ENCODE measurements around the gene THSD8. TPM values are rescaled to one million over a fixed set of nuclear protein-coding genes. Genes with fewer than 3 reads are reported as not detected.

Gene THSD8
- total RNA-seq, 1 experiment from 2014 or later = 14.0 TPM

- intact Hi-C loops (cut with micrococcal nuclease; ENCODE audit: unreplicated experiment) = no loop called here
- no peak for DNase-seq
- no TSS peak for BruUV-seq (replicated peaks)
- H3K27me3 Mint-ChIP-seq (ENCODE audit: unreplicated experiment) = no peaks in the 10 kb centered on the region
- H3K9me3 Mint-ChIP-seq (ENCODE audit: low read depth, unreplicated experiment) = no peaks in the 10 kb centered on the region
- H3K4me3 Mint-ChIP-seq (ENCODE audit: low read depth, unreplicated experiment) = no peak overlapping the region
- CTCF ChIA-PET = interaction anchor here (1.0 kb wide), 1 partner anchor 11 kb away, joined by 3 read pairs; no protein-coding TSS in a partner anchor
- H3K27ac Mint-ChIP-seq (ENCODE audit: unreplicated experiment) = no peak overlapping the region
- peaks cover 8% of the 10 kb centered on the region for H3K4me1 Mint-ChIP-seq (ENCODE audit: low read depth, unreplicated experiment)
- no peak for TF ChIP-seq CTCF (IDR thresholded peaks at IDR 0.05; ENCODE audit: unreplicated experiment)
- H3K36me3 Mint-ChIP-seq (ENCODE audit: insufficient read depth, unreplicated experiment) = peaks cover 25% of the 10 kb centered on the region
Measured at GRCh38 chr19:12782174-12782423, 19.8 kb upstream of the THSD8 start.

GRCh38 chr19:12782424-12783290 is 19.2 kb upstream of the THSD8 start:
- Mint-ChIP-seq H3K4me1 (ENCODE audit: low read depth, unreplicated experiment) (peaks cover 8% of the 10 kb centered on the region), H3K4me3 (ENCODE audit: low read depth, unreplicated experiment) (no peak overlapping the region), H3K36me3 (ENCODE audit: insufficient read depth, unreplicated experiment) (peaks cover 23% of the 10 kb centered on the region), H3K27ac (ENCODE audit: unreplicated experiment) (no peak overlapping the region), H3K9me3 (ENCODE audit: low read depth, unreplicated experiment) (no peaks in the 10 kb centered on the region), H3K27me3 (ENCODE audit: unreplicated experiment) (no peaks in the 10 kb centered on the region)
- peak; percentile 67 for DNase-seq
- no TSS peak for BruUV-seq (replicated peaks)
- intact Hi-C loops (cut with micrococcal nuclease; ENCODE audit: unreplicated experiment) = no loop called here
- TF ChIP-seq CTCF (IDR thresholded peaks at IDR 0.05; ENCODE audit: unreplicated experiment) = no peak
- CTCF ChIA-PET = interaction anchor here (1.0 kb wide), 1 partner anchor 11 kb away, joined by 3 read pairs; no protein-coding TSS in a partner anchor

DNA sequence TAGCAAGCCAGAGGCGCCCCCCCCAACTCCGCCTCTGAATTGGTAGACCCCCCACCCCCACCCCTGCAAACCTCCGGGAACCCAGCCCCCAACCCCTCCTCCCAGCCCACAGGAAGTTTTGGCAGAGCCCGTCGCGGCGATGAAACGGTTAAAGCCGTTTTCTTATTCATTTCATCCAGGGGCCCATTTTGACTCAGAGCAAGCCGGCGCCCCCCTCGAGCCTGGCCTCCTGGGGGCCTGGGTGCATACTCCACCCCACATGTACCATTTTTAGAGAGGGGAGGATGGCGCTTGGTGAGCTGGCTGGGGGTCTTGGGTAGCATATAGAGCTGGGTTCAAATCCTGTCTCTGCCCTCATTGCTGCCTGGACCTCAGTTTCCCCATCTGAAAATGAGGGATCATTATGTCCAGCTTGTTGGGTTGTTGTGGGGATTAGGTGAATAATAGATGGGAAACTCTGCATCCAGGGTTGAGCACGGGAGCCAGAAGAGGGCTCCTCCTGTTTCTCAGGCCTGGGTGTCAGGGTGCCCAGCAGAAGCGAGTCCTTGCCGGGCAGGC is 18.5 kb upstream of the THSD8 start:
- Mint-ChIP-seq H3K27ac (ENCODE audit: unreplicated experiment) (no peak overlapping the region), H3K9me3 (ENCODE audit: low read depth, unreplicated experiment) (no peaks in the 10 kb centered on the region), H3K36me3 (ENCODE audit: insufficient read depth, unreplicated experiment) (peaks cover 18% of the 10 kb centered on the region), H3K4me3 (ENCODE audit: low read depth, unreplicated experiment) (no peak overlapping the region), H3K4me1 (ENCODE audit: low read depth, unreplicated experiment) (peaks cover 8% of the 10 kb centered on the region), H3K27me3 (ENCODE audit: unreplicated experiment) (no peaks in the 10 kb centered on the region)
- BruUV-seq (replicated peaks) = no TSS peak
- TF ChIP-seq CTCF (IDR thresholded peaks at IDR 0.05; ENCODE audit: unreplicated experiment) = no peak
- intact Hi-C loops (cut with micrococcal nuclease; ENCODE audit: unreplicated experiment) = no loop called here
- DNase-seq = peak; percentile 14
- CTCF ChIA-PET = interaction anchor here (1.0 kb wide), 1 partner anchor 10 kb away, joined by 3 read pairs; no protein-coding TSS in a partner anchor

DNA sequence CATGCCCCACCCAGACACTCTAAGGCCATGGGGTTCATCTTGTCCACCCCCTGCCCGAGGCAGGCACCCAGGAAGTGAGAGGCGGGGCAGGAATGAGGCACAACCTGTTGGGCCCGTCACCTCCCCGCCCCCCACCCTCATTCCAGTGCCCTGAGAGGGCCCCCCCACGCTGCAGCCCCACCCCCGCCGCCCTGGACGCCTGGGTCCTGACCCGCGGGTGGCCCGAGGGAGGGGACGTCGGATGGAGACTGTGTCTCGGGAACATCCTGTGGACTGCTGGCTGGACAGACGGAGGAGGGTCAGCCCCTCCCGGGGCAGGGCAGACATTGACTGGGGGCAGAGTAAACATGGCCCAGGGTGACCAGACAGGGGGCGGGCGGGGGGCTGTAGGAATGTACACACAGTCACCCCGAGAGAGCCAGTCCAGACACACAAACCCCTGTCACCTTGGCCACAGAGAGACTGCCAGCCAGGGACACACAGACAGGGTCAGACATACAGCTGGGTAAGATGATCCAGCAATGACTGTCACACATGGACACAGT is 17.9 kb upstream of the THSD8 start:
- TF ChIP-seq CTCF (IDR thresholded peaks at IDR 0.05; ENCODE audit: unreplicated experiment) = no peak
- Mint-ChIP-seq H3K27me3 (ENCODE audit: unreplicated experiment) (no peaks in the 10 kb centered on the region), H3K27ac (ENCODE audit: unreplicated experiment) (no peak overlapping the region), H3K36me3 (ENCODE audit: insufficient read depth, unreplicated experiment) (peaks cover 20% of the 10 kb centered on the region), H3K4me3 (ENCODE audit: low read depth, unreplicated experiment) (no peak overlapping the region), H3K4me1 (ENCODE audit: low read depth, unreplicated experiment) (peaks cover 9% of the 10 kb centered on the region), H3K9me3 (ENCODE audit: low read depth, unreplicated experiment) (no peaks in the 10 kb centered on the region)
- CTCF ChIA-PET = no interaction called here
- DNase-seq = peak; percentile 78
- no TSS peak for BruUV-seq (replicated peaks)
- intact Hi-C loops (cut with micrococcal nuclease; ENCODE audit: unreplicated experiment) = no loop called here

Measured in Calu3 (cell line).